Measurements from ENCODE around the gene ATP13A5. TPM values are rescaled to one million over a fixed set of nuclear protein-coding genes. Genes with fewer than 3 reads are reported as not detected.

The ATP13A5 gene
- total RNA-seq, 1 donor from 2014 or later: not detected

DNA sequence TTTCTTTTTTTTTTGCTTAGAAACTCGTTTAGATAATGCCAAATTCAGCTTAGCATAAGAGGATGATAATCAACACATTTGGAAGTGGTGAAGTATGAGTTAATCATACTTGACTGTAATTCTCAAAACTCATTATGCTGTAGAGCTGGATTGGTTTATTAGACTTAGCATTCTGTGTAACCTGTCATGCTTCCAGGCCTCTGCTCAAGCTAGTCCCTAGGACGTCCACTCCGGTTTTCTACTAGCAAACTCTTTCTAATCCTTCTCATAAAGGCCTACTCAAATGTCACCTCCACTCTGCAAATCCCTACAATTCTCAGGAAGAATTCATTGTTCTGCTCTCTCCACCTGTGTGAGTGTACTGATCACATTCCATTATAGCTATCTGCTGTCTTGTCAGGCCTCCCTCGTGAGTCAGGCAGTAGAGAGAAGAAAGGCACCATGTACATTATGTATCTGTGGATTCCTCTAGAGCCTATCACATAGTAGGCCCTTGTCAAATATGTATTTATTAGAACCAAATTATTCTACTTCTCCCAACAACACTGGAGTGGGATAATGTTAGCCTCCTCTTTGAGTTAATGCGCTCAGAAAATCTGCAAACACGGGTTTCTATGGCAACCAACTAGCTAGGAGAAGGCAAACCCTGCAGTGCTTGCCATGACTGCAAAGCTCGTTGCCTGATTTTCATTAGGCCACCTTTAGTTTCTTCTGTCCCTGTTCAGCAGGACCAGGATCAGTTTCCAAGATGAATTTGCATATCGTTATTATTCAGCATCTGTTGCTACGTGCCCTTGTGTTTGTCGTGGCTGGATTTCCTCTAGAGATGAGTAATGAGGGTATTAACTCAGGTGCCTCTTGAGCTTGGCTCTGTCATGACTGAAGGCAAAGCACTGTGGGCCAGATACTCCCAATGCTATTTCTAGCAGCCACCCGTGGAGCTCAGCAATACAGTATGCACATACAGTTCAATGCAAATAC, 30.7 kb downstream of the ATP13A5 start:
- Mint-ChIP-seq H3K27ac (no peak overlapping the region), H3K4me3 (peak overlapping the region; percentile 6), H3K4me1 (ENCODE audit: unreplicated experiment) (peaks cover 9% of the 10 kb centered on the region), H3K36me3 (no peaks in the 10 kb centered on the region), H3K9me3 (no peaks in the 10 kb centered on the region), H3K27me3 (no peaks in the 10 kb centered on the region)
- TF ChIP-seq, protein P1, sequence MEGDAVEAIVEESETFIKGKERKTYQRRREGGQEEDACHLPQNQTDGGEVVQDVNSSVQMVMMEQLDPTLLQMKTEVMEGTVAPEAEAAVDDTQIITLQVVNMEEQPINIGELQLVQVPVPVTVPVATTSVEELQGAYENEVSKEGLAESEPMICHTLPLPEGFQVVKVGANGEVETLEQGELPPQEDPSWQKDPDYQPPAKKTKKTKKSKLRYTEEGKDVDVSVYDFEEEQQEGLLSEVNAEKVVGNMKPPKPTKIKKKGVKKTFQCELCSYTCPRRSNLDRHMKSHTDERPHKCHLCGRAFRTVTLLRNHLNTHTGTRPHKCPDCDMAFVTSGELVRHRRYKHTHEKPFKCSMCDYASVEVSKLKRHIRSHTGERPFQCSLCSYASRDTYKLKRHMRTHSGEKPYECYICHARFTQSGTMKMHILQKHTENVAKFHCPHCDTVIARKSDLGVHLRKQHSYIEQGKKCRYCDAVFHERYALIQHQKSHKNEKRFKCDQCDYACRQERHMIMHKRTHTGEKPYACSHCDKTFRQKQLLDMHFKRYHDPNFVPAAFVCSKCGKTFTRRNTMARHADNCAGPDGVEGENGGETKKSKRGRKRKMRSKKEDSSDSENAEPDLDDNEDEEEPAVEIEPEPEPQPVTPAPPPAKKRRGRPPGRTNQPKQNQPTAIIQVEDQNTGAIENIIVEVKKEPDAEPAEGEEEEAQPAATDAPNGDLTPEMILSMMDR (conservative IDR thresholded peaks at IDR 0.05): no peak
- DNase-seq (ENCODE audit: extremely low spot score, unreplicated experiment): no peak

DNA sequence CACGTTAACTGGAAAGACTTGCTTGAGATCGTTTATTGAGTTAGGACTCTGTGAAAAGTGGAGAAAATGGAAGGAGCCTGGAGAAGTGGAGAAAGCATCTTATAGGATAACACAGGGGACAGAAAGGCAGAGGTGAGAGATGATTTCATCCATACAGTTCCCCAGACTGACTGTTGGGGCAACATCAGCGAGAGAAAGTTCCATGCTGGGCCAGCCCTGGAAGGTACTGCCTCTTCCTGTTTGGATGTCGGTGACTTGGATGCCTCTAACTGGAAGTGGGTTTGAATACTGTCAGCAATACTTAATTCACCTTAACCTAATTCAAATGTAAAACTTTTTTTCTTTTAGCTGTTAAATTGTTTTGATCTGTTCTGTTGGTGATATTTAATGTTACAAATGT, 32.3 kb downstream of the ATP13A5 start:
- Mint-ChIP-seq H3K27me3 (no peaks in the 10 kb centered on the region), H3K9me3 (no peaks in the 10 kb centered on the region), H3K27ac (no peak overlapping the region), H3K36me3 (no peaks in the 10 kb centered on the region), H3K4me3 (no peak overlapping the region), H3K4me1 (ENCODE audit: unreplicated experiment) (peaks cover 14% of the 10 kb centered on the region)
- no peak for DNase-seq (ENCODE audit: extremely low spot score, unreplicated experiment)
- TF ChIP-seq, protein P1 (conservative IDR thresholded peaks at IDR 0.05): no peak

DNA sequence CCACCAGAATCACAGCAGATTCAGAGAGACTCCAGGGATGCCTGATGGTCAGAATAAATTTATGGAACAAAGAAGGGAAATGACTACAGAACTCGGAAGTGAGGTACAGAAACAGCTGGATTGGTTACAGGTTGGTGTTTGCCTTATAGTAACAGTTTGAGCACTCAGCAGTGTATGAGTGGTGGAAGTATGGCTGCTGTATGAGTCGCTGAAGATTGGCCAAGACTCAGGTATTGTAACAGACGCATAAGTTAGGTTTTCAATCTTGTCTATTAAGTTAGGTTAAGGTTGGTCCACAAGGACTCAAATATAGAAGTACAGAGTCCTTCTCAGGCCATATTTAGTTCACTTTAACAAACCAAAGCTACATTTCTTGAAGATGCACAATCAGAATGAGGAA, 33.1 kb downstream of the ATP13A5 start:
- TF ChIP-seq, protein P1 (conservative IDR thresholded peaks at IDR 0.05): no peak
- H3K27me3 Mint-ChIP-seq: no peaks in the 10 kb centered on the region
- no peak for DNase-seq (ENCODE audit: extremely low spot score, unreplicated experiment)

DNA sequence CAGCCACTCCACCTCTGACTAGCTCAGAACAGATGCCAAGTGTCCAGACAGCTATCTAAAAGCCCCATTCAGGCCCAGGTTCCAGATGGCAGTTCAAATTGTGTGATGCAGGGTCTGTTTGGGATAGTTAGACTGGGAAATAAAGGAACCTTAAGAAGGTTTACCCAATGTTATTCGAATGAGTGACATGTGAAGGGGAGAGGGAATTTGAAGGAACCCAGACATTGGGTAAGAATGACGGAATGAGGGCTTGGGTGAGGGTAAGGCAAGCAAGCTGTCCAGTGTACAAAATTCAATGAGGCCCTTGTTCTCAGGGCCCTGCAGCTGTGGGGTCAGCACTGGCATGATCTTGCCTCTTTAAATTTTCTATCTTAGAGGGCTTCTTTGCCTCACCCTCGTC, 34.1 kb downstream of the ATP13A5 start:
- Mint-ChIP-seq H3K27me3 (no peaks in the 10 kb centered on the region), H3K4me1 (ENCODE audit: unreplicated experiment) (peaks cover 14% of the 10 kb centered on the region), H3K27ac (no peak overlapping the region), H3K36me3 (no peaks in the 10 kb centered on the region), H3K9me3 (no peaks in the 10 kb centered on the region), H3K4me3 (no peak overlapping the region)
- DNase-seq (ENCODE audit: extremely low spot score, unreplicated experiment): no peak
- TF ChIP-seq, protein P1 (conservative IDR thresholded peaks at IDR 0.05): no peak

More for the DNA sequence above, 33.1 kb downstream of the ATP13A5 start:
- H3K4me1 Mint-ChIP-seq (ENCODE audit: unreplicated experiment): peaks cover 14% of the 10 kb centered on the region
- H3K4me3 Mint-ChIP-seq: no peak overlapping the region
- H3K9me3 Mint-ChIP-seq: no peaks in the 10 kb centered on the region
- H3K36me3 Mint-ChIP-seq: no peaks in the 10 kb centered on the region
- no peak overlapping the region for H3K27ac Mint-ChIP-seq

DNA sequence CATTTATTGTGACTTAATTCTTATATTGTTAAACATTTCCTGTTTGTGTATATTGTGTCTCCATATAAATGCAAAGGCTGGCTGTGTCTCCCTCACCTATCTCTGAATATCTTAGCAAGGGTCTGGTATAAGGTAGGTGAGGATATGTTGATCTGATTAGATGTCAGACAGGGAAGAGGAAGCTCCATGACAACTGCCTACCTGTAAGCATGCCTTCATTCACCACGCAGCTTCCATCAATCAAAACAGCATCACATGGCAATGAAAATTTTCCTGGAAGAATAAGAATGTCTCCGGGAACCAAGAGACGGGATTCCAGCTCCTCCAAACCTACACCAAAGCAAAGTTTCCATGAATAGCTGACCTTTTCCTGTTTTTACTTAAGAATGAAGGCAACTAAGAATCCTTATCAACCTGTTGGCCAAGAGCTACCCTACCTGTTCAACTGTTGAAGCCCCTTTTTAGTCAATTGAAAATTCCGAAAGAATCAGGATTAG, 34.8 kb downstream of the ATP13A5 start:
- Mint-ChIP-seq H3K27ac (no peak overlapping the region), H3K27me3 (no peaks in the 10 kb centered on the region), H3K36me3 (no peaks in the 10 kb centered on the region), H3K4me3 (no peak overlapping the region), H3K4me1 (ENCODE audit: unreplicated experiment) (peaks cover 14% of the 10 kb centered on the region), H3K9me3 (no peaks in the 10 kb centered on the region)
- DNase-seq (ENCODE audit: extremely low spot score, unreplicated experiment): no peak
- TF ChIP-seq, protein P1 (conservative IDR thresholded peaks at IDR 0.05): no peak

Measured in type B pancreatic cell (in vitro differentiated cells).